ENCODE data around the gene MAST4.
A peak's percentile ranks its signal among the peaks of the same experiment; 100 is the strongest.

MAST4 gene

DNA sequence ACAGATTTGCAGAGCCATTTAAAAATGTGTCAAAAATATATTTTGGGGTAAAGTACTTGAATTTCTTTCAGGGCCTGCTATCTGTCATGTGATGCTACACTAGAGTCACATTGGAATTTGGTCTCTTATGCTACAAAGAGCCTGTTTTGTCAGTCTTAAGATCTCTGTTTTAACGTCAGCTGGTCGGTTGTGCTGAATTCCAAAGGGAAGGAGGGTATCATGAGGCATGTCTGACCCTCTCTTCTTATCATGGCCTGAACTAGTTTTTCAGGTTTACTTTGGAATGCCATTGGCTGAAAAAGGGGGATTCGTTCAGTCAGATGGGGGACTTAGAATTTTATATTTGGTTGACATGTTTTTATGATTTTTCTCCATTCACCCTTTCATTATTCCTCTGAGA is 309.8 kb downstream of the MAST4 start:
- no peak for DNase-seq (ENCODE audit: low spot score)

GRCh38 chr5:66908230-66908629 is 312.0 kb downstream of the MAST4 start:
- DNase-seq (ENCODE audit: low spot score): no peak

DNA sequence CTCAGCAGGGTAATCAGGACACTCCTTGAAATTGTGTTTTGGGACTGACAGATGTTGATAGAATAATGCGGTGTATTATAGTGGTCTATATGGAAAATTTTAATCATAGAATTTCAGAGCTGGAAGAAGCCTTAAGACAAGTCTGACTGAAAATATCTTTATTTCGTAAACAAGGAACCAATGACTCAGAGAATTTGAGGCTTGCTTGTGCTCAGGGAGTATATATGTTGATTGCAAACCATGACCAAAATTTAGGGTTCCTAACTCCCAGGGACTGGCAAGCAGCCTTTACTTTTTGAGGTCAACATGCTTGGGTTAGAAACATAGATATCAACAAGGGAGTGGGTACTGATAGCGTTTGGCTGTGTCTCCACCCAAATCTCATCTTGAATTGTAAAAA is 313.2 kb downstream of the MAST4 start:
- no peak for DNase-seq (ENCODE audit: low spot score)

- DNase-seq (ENCODE audit: low spot score): no peak
Observed at GRCh38 chr5:66912787-66913186, 316.6 kb downstream of the MAST4 start.

DNA sequence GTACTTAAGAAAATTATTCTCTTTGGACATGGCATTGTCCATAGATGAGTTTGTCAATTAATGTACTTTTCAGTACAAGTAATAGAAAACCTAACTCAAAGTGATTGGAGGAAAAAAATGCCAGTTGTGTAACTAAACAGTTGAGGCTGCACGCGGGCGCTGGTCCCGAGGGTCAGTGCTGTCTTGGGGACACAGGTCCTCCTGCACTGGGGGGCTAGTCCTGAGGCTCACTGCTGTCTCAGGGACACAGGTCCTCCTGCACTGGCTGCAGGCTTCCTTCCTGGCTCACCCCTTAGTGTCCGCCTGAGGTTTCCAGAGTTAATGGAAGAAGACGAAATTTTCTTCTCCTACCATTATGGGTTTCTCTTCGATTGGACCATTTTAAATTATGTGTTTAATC is 319.3 kb downstream of the MAST4 start:
- no peak for DNase-seq (ENCODE audit: low spot score)

GRCh38 chr5:66922881-66923280 is 326.7 kb downstream of the MAST4 start:
- no peak for DNase-seq (ENCODE audit: low spot score)

DNA sequence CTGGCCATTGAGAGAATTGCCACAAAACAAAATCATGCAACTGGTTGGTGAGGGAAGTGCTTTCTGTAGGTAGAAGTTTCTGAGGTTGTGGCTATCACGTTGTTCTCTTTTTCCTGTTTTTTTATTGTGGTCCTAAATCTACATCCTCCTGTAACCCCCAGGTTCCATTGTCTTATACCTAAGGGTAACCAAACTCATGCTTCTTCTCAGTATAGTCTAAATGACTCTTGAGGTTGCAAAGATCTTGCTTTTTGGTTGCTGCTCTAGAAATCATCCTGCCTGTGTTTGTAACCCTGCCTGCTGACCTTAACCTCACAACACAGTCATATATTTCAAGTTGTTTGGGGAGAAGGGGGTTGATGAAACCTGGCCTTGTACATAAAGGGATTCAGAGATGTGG is 327.3 kb downstream of the MAST4 start:
- DNase-seq (ENCODE audit: low spot score): no peak

DNA sequence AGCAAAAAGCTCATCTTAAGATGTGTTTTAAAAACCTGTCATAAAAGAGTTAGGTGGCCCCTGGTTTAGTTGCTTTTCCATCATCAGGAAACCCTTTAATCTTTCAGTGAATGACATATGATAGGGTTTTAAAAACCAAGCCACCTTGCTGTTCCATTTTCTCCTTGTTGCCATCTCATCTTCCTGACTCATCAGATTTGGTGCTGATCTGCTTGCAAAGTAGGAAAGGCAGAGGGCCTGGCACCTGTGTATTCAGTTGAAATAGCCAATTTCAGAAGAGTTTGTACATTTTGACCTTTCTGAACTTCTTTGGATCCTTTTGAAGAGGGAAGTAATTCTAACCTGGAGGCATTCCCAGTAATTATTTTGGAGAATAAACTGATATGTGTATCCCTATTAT is 327.7 kb downstream of the MAST4 start:
- no peak for DNase-seq (ENCODE audit: low spot score)

- no peak for DNase-seq (ENCODE audit: low spot score)
Observed at GRCh38 chr5:66927140-66927539, 330.9 kb downstream of the MAST4 start.

DNA sequence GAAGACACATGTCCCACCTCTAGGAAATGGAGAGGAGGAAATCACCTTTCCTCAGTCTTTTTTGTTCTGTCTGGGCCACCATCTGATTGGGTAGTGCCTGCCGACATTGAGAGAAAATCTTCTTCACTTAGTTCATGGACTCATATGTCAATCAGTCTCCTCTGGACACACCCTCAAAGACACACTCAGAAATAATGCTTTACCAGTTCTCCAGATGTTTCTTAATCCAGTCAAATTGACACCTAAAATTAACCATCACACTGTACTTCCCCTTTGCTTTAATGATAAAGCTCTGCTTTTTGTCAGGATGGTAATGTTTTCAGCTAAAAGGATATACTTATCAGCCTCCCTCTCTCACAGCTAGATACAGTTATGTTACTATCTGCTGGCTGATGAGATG is 333.1 kb downstream of the MAST4 start:
- DNase-seq (ENCODE audit: low spot score): no peak

DNA sequence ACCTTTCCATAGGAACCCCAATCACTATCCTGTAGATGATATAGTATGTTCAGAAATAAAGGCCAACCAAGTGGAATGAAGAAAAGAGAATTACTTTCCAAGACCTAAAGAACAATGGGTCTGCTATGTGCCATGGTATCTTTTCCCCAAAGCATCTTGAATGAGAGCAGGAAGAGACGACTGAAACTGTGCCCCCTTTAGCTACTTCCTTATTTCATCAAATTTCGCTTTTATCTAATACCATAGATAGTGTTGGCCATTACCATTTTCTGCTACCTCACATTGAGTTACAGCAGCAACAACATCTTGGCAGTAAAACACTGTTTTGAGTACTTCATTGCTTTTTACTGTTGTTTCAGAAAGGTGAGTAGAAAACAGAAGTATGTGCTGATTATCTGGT is 333.8 kb downstream of the MAST4 start:
- no peak for DNase-seq (ENCODE audit: low spot score)

GRCh38 chr5:66931651-66932050 is 335.5 kb downstream of the MAST4 start:
- DNase-seq (ENCODE audit: low spot score): no peak

DNA sequence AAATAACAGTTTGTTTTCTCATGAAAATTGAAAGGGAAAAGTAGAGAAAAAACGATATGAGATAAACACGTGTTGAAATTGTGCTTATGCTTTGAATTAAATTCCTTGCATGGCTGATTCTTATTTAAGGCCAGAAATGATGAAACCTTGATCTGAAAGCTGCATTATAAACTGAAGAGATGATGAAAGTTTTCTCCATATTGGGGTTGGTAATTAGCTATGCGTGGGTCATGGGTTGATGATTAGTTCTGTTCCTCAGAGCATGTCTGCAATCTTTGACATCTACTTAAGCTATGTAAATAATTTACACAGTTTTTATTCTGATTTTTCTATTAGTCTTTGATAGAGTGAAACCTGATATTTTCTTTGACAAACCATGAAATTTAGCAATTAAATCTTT is 336.3 kb downstream of the MAST4 start:
- DNase-seq (ENCODE audit: low spot score): no peak

DNA sequence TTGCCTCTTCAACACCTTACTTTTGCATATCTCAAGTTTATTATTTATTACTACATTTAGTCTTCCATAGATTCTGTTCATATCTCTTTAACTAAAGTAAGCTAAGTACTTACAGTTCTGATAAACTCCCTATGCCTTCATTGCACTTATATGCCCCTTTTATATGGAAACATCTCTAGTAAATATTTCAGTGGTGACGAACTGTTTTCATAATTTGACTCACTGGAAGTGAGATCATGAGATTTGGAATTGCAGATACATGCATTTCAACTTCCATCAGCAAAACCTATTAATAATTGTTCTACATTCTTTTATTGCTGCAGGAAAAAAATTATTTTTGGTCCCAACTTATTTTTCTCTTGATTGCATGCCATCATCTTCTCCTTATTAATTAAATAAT is 336.9 kb downstream of the MAST4 start:
- DNase-seq (ENCODE audit: low spot score): no peak

DNA sequence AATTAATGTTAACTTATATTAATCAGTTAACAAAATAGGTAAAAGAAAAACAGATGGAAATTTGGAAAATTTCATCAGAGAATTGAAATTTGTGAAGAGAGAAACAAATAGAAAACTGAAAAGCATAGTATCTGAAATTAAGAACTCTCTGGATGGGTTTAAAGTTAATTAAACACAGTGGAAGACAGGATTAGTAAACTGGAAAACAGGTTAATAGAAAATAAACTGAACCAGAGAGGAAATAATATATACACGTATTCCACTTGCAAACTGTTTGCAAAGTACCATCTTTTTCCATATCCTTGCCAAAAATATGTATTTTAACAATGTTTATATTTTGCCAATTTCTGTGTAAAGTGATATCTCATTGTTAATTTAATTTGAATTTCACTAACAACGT is 342.9 kb downstream of the MAST4 start:
- no peak for DNase-seq (ENCODE audit: low spot score)

- DNase-seq (ENCODE audit: low spot score): no peak
Observed at GRCh38 chr5:66945389-66946349, 349.5 kb downstream of the MAST4 start.

- DNase-seq (ENCODE audit: low spot score): no peak
Observed at GRCh38 chr5:66947458-66947857, 351.3 kb downstream of the MAST4 start.

DNA sequence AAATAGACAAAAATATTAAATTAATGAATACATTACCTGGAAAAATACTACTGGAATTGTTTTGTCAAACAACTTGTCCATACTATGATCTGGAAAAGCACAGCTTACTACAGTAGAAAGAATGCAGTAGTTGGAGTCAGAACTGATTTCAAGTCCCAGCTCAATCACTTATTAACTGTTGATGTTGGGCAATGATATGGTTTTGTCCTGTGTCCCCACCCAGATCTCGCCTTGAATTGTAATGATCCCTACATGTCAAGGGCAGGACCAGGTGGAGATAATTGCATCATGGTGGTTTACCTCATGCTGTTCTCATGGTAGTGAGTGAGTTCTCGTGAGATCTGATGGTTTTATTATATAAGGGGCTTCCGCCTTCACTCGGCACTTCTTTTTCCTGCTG is 352.9 kb downstream of the MAST4 start:
- DNase-seq (ENCODE audit: low spot score): no peak

GRCh38 chr5:66952153-66952552 is 356.0 kb downstream of the MAST4 start:
- DNase-seq (ENCODE audit: low spot score): no peak

- no peak for DNase-seq (ENCODE audit: low spot score)
Observed at GRCh38 chr5:66956439-66956838, 360.2 kb downstream of the MAST4 start.

DNA sequence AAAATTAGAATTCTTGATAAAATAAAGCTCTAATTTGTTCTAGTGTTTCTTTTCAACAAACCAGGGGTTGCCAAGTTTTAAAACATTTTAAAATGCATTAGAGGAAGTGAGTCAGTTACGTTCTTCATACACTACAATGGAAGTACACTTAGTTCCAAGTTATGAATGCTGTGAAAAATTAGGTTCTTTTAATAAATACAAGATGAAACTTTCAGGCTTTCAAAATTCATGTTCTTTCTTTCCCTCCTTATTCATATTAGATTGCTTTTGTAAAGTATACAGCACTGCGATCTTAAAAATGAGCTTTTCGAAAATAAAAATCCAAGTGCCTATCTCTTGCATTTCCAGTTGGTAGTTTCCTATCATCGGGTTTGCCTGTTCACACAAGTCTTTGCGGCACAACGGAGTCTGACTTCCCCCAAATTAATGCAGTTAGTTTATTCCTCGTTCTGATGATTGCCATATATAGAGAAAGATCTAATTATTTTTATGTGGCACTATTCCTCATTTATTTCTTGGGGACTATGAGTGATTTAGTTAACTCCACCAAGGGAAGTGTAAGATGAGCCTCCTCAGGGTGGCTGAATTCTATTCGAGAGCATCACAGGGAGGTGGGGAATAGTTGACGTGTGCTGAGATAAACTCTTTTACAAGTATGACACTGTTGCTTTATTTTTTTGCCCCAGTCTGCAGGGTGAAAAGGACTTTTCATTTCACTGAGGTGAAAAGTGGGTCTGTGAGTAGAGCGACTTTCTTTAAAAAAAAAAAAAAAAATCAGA is 362.2 kb downstream of the MAST4 start:
- peak; percentile 63 for DNase-seq (ENCODE audit: low spot score)

- peak; percentile 60 for DNase-seq (ENCODE audit: low spot score)
Observed at GRCh38 chr5:66958980-66959641, 362.9 kb downstream of the MAST4 start.

- no peak for DNase-seq (ENCODE audit: low spot score)
Observed at GRCh38 chr5:66959653-66960052, 363.5 kb downstream of the MAST4 start.

Data from pons (tissue), 1 donor.